ENCODE results near the gene CTDSP2.

GRCh38 chr12:57882575-57882974 lies 36.0 kb upstream of the CTDSP2 start:
- TF ChIP-seq EZH2 (IDR thresholded peaks at IDR 0.05; ENCODE audit: insufficient read depth, low read length) (no peak), CTCF (IDR thresholded peaks at IDR 0.05; ENCODE audit: insufficient read depth, low read depth, low read length) (no peak)
